ENCODE results near the gene NFATC1. TPM values are rescaled to one million over a fixed set of nuclear protein-coding genes. Genes with fewer than 3 reads are reported as not detected.
"Not testable (repeated sequence)": the region's sequence is repeated elsewhere in the genome, so short reads cannot be mapped to it uniquely, and the experiment has no call there.

NFATC1 gene
- total RNA-seq, 2 donors from 2014 or later: 89.4 to 94.8 TPM

DNA sequence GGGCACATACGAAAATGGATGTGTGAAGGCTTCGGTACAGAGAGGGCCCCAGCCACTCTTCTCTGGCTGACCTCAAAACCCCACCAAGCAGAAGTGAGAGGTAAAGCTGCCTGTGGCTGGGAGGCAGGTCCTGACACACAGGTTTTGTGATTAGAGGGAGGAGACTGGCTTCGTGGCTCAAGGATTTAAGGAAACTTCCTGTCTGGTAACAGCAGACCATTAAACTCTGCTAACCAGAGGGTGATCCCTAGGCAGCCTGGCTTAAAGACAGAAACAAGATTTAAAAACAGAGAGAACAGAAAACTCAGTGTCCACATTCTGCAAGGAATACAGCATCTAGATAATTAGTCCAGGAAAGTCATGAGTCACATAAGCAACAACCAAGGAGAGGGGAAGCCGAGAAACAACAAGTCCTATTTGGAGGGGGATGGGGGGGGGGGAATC, 101.9 kb downstream of the NFATC1 start:
- peaks cover 17 to 38% of the 10 kb centered on the region in 2 donors for H3K9me3 Mint-ChIP-seq
- DNase-seq (ENCODE audit: low spot score in 2 of 2): no peak
- peak overlapping the region; percentile 47 to 66 for H3K27ac Mint-ChIP-seq
- H3K36me3 Mint-ChIP-seq: peaks cover 44 to 60% of the 10 kb centered on the region in 2 donors
- no peak for ATAC-seq

DNA sequence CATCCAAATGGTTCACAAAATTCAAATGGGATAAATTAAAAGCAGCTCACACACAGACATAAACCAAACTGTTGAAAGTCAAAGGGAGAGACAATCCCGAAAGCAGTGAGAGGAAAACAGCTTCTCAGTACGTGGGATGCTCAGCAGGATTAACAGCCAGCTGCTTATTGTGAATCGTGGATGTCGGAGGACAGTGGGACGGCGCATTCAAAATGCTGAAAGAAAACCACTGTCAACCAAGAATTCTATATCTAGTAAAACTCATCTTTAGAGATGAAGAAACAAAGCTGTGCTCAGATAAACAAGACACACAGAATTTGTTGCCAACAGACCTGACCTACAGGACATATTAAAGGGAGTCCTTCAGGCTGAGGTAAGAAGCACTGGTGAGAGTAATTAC, 102.9 kb downstream of the NFATC1 start:
- ATAC-seq (no peak), DNase-seq (ENCODE audit: low spot score in 2 of 2) (no peak)
- Mint-ChIP-seq H3K27ac (peak overlapping the region in 1 of 2 donors; percentile 47), H3K36me3 (peaks cover 44 to 60% of the 10 kb centered on the region in 2 donors), H3K9me3 (peaks cover 17 to 38% of the 10 kb centered on the region in 2 donors)

DNA sequence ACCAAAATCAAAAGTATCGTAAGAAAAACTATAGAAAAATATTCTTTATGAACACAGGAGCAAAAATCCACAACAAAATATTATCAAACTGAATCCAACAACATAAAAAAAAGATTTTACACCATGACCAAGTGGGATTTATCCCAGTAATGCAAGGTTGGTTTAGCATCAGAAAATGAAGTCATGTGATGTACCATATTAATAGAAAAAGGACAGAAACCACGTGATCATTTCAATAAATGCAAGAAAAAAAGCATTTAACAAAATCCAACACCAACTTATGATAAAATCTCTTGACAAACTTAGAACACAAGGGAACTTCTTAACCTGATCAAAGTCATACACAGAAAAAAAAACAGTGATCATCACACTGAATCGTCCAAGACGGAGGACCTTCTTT, 105.3 kb downstream of the NFATC1 start:
- no peak for ATAC-seq
- DNase-seq (ENCODE audit: low spot score in 2 of 2): no peak
- H3K27ac Mint-ChIP-seq: no peak overlapping the region
- peaks cover 35 to 61% of the 10 kb centered on the region in 2 donors for H3K36me3 Mint-ChIP-seq
- peaks cover 17 to 38% of the 10 kb centered on the region in 2 donors for H3K9me3 Mint-ChIP-seq

DNA sequence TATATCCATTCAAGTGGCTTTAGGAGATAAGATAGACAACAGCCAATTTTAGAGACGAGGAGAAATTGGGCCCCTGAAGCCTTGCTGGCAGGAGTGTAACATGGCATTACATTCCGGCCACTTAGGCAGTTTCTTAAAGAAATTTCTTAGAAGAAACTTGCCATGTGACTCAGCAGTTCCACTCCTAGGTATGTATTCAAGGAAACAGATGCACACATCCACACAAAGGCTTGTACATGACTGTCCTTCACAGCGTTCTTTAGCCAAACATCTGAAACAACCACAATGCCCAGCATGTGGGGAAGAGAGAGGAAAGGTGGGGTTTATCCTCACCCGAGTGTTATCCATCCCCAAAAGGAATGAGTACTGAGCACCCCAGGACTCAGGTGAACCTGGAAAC, 107.1 kb downstream of the NFATC1 start:
- DNase-seq (ENCODE audit: low spot score in 2 of 2) (peak in 1 of 2 donors; percentile 21), ATAC-seq (peak in 1 of 2 donors; percentile 25)
- peaks cover 15 to 29% of the 10 kb centered on the region in 2 donors for H3K9me3 Mint-ChIP-seq
- peak overlapping the region in 1 of 2 donors; percentile 36 for H3K27ac Mint-ChIP-seq
- H3K36me3 Mint-ChIP-seq: peaks cover 23 to 51% of the 10 kb centered on the region in 2 donors

DNA sequence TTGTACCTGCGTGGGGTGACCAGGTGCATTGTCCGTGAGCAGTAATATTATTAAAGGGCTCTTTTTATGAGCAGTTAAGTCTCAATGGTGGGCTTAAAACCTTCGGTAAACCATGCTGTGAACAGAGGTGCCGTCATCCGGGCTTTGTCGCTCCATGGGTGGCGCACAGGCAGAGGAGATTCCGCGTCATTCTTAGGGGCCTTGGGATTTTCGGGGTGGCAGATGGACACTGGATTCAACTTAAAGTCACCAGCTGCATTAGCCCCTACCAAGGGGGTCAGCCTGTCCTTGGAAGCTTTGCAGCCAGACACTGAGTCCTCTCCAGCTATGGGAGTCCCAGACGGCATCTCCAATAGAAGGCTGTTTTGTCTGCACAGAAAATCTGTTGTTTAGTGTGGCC, 107.7 kb downstream of the NFATC1 start:
- H3K36me3 Mint-ChIP-seq: peaks cover 19 to 45% of the 10 kb centered on the region in 2 donors
- H3K9me3 Mint-ChIP-seq: peaks cover 9 to 23% of the 10 kb centered on the region in 2 donors
- H3K27ac Mint-ChIP-seq: no peak overlapping the region
- DNase-seq (ENCODE audit: low spot score in 2 of 2): peak in 1 of 2 donors; percentile 23
- ATAC-seq: no peak

DNA sequence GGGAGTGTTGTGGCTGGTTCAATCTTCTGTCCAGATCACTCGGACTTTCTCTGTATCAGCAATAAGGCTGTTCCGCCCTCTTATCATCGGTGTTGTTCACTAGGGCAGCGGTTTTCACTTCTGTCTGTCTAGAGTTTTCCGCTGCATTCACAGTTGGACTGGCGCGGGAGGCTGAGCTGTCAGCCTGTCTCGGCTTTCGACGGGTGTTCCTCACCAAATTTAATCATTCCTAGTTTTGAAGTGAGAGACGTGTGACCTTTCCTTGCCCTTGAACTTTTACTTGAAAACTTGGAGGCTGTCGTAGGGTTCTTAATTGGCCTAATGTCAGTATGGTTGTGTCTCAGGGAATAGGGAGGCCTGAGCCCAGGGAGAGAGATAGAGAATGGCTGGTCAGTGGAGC, 108.3 kb downstream of the NFATC1 start:
- DNase-seq (ENCODE audit: low spot score in 2 of 2): peak in 1 of 2 donors; percentile 38
- Mint-ChIP-seq H3K9me3 (peaks cover 7 to 18% of the 10 kb centered on the region in 2 donors), H3K27ac (peak overlapping the region; percentile 6 to 95), H3K36me3 (peaks cover 13 to 42% of the 10 kb centered on the region in 2 donors)
- peak; percentile 2 to 13 for ATAC-seq

GRCh38 chr18:79504495-79504894, 108.8 kb downstream of the NFATC1 start:
- H3K27ac Mint-ChIP-seq: peak overlapping the region; percentile 6 to 95

GRCh38 chr18:79505465-79505864, 109.7 kb downstream of the NFATC1 start:
- not testable (repeated sequence) for ATAC-seq, H3K9me3 Mint-ChIP-seq
- Mint-ChIP-seq H3K36me3 (peaks cover 7 to 42% of the 10 kb centered on the region in 2 donors), H3K27ac (peak overlapping the region; percentile 90 to 95)
- peak in 1 of 2 donors; percentile 20 for DNase-seq (ENCODE audit: low spot score in 2 of 2)

More at GRCh38 chr18:79504495-79504894, 108.8 kb downstream of the NFATC1 start:
- Mint-ChIP-seq H3K9me3 (peaks cover 4 to 13% of the 10 kb centered on the region in 2 donors), H3K36me3 (peaks cover 8 to 42% of the 10 kb centered on the region in 2 donors)
- peak in 1 of 2 donors; percentile 48 for DNase-seq (ENCODE audit: low spot score in 2 of 2)
- peak; percentile 2 to 23 for ATAC-seq

DNA sequence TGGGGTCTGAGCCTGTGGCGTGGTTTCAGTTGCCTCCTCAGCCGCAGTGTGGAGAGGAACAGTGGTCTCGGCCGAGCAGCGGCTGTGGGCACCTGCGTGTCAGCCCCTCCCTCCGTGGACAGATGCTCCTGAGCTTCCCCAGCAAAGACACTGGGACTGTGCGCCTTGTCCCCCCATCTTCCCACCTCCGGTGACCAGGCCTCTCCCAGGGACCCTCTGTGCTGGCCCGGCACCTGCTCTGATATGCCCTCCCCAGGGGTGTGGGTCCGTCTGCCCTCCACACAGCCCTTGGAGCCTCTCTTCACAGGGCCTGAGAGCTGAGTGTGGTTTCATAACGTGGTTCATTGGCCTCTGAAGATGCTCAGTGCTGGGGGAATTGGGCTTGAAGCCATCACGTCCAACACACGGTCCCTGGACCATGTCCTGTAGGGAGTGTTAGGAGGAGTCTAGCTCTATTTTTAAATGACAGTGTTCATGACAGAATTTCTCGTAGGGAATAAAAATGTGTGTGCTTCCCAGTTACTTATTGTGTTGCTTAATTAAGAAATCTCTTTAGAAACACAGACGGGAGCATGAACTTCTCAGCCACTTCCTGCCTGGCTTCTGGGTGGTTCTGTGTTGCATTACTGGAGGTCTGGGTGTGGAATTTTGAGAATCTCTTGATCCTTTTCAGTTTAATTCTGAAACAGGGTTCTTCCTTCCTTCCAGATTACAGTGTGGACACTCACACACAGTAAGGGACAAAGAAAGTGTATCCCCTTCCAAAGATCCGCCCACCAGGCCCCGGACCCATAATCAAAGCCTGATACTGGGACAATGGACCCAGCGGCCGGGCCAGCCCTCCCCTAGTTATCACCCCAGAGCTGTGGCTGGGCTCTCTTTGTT, 110.7 kb downstream of the NFATC1 start:
- peak overlapping the region; percentile 90 to 95 for H3K27ac Mint-ChIP-seq
- ATAC-seq: peak in 1 of 2 donors; percentile 35
- no peaks in the 10 kb centered on the region for H3K9me3 Mint-ChIP-seq
- peak in 1 of 2 donors; percentile 55 for DNase-seq (ENCODE audit: low spot score in 2 of 2)
- peaks cover 7 to 37% of the 10 kb centered on the region in 2 donors for H3K36me3 Mint-ChIP-seq

DNA sequence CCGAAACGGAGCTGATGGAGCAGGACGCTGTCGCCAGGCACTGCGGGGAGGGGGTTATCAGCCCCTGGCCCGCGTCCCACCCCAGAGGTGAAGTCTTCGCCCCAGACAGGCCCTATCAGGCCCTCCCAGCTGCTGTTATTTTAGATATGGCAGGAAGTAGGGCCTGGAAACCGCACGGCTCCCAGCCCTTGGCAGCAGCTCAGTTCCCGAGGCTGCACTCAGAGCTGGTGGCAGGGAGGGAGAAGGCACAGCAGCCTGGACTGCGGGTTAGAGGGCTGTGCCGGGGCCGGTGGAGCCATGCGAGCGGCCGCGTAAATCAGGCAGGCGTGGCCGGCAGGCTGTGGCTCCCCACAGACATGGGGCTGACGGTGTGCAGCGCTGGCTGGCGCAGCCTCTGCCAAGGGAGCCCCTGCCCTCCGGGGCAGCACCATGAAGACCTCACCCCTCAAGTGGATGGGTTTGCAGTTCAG, 111.4 kb downstream of the NFATC1 start:
- ATAC-seq (peak; percentile 47 to 64), DNase-seq (ENCODE audit: low spot score in 2 of 2) (peak in 1 of 2 donors; percentile 64)
- Mint-ChIP-seq H3K27ac (peak overlapping the region; percentile 90 to 95), H3K9me3 (no peaks in the 10 kb centered on the region), H3K36me3 (peaks cover 7 to 37% of the 10 kb centered on the region in 2 donors)

DNA sequence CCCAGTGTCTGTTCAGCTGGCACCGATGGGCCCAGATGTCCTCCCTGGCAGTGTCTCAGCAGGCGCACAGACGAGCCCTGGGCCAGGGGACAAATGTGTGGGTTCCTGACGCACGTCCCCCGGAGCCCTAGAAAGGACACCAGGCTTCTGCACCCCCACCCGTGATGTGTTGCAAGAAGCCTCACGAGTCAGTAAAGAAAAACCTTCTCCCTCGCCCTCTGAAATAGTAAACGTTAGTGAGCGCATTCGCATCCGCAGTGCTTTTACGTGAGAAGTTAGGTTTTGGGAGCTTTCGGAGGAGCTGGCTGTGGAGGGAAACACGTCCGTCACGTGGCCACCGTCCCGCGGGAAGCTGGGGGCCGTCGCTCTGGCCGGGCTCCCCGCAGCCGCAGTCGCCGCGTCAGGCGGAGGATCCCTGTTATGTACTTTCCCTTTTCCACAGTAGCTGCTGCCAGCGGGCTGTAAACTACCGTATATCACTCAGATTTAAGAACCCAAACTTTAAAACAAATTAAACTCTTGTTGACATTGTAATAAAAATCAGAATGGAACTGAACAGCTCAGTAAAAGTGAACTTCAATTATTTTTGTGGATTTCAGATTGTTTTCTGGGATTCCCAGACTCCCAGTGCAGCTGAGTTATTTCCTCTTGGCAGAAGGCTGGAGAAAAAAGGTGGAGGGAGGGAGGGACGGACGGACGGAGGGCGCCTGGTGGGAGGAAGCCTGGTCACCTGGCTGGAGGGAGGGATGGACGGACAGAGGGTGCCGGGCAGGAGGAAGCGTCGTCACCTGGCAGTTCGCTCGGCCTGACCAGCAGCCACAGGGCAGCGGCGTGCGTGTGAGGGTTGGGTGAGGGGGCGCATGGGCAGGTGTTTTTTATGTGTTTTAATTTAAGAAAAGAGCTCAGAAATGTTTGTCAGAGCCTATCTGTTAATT, 112.1 kb downstream of the NFATC1 start:
- ATAC-seq: peak; percentile 42 to 55
- H3K36me3 Mint-ChIP-seq: peaks cover 7 to 37% of the 10 kb centered on the region in 2 donors

GRCh38 chr18:79508565-79509535, 113.1 kb downstream of the NFATC1 start:
- ATAC-seq: no peak
- Mint-ChIP-seq H3K9me3 (no peaks in the 10 kb centered on the region), H3K27ac (peak overlapping the region; percentile 90 to 91), H3K36me3 (peaks cover 7 to 44% of the 10 kb centered on the region in 2 donors)
- DNase-seq (ENCODE audit: low spot score in 2 of 2): peak in 1 of 2 donors; percentile 37

More for the DNA sequence above, 112.1 kb downstream of the NFATC1 start:
- H3K9me3 Mint-ChIP-seq: no peaks in the 10 kb centered on the region
- H3K27ac Mint-ChIP-seq: peak overlapping the region; percentile 90 to 95
- peak in 1 of 2 donors; percentile 62 for DNase-seq (ENCODE audit: low spot score in 2 of 2)

DNA sequence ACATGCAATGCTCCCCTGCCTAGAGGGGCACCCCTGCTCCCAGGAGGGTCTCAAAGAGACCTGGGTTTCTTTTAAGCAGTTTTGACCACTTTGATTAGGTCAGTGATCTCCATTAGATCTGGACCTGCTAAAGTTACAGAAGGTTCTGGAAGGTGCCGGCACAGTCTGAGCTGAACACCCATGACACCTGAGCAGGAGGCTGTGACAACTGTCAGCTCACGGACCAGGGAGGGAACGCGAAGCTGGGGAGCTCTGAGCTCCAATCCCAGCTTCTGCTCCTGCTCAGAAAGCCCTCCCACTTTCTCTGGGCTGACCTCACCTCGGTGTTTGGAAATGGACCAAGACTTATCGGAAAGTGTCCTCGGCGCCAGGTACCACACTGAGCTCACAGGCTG, 113.8 kb downstream of the NFATC1 start:
- ATAC-seq (no peak), DNase-seq (ENCODE audit: low spot score in 2 of 2) (peak in 1 of 2 donors; percentile 28)
- Mint-ChIP-seq H3K9me3 (no peaks in the 10 kb centered on the region), H3K27ac (peak overlapping the region; percentile 23 to 78), H3K36me3 (peaks cover 7 to 40% of the 10 kb centered on the region in 2 donors)

DNA sequence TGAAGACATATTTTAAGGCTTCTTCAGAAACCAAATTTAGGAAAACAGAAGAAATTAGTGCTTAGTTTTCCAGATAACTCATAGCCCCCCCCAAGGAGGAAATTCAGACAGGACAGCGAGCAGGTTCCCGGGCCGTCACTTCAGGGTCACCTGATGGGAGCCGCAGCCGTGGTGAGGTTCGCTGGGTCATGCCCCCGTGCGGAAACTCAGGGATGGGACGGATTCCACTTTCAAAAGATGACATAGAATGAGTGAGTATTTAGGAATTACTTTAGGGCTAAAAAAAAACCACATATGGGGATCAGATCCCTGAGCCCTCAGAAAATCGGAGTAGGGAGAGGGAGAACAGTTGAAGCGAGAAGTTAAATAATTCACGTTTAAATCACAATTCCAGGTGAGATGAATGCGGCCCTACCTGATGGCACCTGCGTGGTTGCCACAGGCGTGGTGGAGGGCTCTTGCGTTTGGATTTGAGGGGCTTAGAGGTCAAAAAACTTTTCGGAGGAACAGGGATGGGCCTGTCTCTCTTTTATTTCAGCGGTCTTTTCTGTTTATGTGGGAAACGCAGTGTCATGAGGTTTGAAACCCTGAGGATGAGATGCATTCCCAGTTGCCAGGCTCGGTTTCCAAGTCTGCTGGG, 114.4 kb downstream of the NFATC1 start:
- H3K36me3 Mint-ChIP-seq: peaks cover 7 to 38% of the 10 kb centered on the region in 2 donors
- DNase-seq (ENCODE audit: low spot score in 2 of 2) (no peak), ATAC-seq (no peak)
- H3K9me3 Mint-ChIP-seq: no peaks in the 10 kb centered on the region
- H3K27ac Mint-ChIP-seq: peak overlapping the region; percentile 23 to 78
